ENCODE data around the gene CLEC16A.
"Not testable (repeated sequence)": the region's sequence is repeated elsewhere in the genome, so short reads cannot be mapped to it uniquely, and the experiment has no call there.

The CLEC16A gene

DNA sequence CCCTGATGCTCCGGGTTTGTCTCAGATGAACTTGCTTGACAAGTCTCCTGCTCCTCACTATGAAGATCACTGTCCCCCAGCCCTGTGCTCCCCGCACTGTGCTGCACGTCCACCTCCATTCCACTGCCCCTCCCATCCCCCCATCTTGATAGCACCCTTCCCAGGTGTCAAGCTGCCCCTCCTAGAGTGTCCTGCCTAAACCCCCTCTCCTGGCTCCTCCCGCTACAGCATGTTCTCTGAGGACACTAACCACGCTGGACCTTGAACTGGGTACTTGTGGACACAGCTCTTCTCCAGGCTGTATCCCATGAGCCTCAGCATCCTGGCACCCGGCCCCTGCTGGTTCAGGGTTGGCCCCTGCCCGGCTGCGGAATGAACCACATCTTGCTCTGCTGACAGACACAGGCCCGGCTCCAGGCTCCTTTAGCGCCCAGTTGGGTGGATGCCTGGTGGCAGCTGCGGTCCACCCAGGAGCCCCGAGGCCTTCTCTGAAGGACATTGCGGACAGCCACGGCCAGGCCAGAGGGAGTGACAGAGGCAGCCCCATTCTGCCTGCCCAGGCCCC lies 20.6 kb upstream of the CLEC16A start:
- no peak for DNase-seq

DNA sequence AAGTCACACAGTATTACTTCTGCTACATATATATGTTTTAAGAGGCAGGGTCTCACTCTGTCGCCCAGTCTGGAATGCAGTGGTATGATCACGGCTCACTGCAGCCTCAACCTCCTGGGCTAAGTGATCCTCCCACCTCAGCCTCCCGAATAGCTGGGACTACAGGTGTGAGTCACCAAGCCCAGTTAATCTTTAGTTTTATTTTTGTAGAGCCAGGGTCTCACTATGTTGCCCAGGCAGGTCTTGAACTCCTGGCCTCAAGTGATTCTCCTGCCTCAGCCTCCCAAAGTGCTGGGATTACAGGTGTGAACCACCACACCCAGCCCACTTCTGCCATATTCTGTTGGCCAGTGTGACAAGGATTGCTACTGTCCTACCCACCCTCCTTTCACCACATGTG lies 19.1 kb upstream of the CLEC16A start:
- not testable (repeated sequence) for DNase-seq

- no peak for DNase-seq
Observed at GRCh38 chr16:10926094-10926493, 18.3 kb upstream of the CLEC16A start.

DNA sequence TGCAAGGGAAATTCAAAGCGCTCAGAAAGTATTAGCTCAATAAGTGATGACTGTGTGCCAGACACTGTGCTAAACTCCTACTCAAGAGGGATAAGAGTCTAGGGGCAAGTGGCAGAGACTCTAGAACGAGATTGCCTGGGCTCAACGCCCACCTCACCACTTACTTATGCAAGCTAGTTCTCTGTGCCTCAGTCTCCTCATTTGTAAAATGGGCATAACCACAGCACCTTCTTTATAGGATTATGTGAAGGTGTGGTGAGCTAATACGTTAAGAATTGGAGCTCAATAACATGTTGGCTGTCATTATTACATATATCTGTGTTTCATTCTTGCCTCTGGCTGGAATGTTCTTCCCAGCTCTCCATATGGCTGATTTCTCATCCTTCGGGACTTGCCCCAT lies 17.5 kb upstream of the CLEC16A start:
- no peak for DNase-seq

- DNase-seq: no peak
Observed at GRCh38 chr16:10927497-10928112, 16.8 kb upstream of the CLEC16A start.

DNA sequence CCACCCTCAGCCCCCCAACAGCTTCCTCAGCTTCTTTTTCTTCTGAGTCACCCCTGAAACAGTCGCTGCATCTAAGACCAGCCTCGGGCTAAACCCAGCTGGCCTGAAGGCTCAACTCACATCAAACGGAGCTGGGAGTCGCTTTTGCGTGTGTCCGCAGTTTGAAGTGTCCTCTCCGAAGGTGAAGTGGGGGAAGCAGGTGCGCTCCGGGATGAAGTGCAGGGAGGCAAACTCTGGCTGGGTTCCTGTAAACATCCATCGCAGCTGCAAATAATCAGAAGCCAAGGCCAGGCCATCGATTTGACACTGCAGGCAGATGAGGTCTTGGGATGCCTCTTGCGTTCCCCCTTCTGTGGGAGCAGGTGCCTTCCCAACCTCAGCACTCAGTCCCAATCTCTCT lies 15.3 kb upstream of the CLEC16A start:
- DNase-seq: not testable (repeated sequence)

GRCh38 chr16:10929853-10930754 lies 14.3 kb upstream of the CLEC16A start:
- no peak for DNase-seq

GRCh38 chr16:10930755-10931093 lies 13.6 kb upstream of the CLEC16A start:
- no peak for DNase-seq

DNA sequence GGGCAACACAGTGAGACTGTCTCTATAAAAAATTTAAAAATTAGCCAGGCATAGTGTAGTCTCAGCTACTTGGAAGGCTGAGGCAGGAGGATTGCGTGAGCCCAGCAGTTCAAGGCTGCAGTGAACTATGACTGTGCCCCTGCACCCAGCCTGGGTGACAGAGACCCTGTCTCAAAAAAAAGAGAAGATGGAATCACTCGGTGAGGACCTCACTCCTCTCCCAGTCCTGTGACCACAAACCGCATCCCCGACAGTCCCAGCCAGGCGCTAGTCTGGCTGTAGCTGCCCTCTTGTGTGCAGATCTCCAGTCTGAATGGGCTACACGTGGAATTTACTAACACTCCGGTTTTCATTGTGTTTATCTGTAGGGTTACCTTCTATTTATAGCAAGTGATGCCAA lies 13.2 kb upstream of the CLEC16A start:
- no peak for DNase-seq

DNA sequence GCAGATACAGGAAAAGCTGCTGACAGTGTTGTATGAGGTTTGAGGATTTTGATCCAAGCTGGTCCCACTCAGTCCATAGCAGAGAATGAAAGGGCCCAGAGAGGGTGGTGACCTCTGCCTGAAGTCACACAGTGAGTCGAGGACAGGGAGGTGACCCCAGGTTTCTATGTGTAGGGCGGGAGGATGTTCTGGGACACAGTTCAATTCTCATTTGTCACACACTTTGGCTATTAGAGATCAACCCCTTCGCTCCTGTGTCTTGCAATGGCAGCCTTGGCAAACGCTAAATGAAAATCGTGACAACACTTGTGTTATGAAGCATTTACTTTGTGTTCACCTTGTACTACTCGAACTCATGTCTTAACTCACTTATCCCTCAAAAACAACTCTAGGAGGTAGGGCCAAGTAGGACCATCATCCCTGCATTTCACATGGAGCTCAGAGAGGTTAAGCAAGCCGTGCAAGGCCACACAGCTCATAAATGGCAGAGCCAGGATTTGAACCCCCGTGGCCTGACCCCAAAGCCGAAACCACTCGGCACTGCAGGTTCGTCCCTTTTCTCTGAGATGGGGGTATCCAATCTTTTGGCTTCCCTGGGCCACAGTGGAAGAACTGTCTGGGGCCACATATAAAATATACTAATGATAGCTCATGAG lies 12.3 kb upstream of the CLEC16A start:
- no peak for DNase-seq

- no peak for DNase-seq
Observed at GRCh38 chr16:10932959-10933710, 11.2 kb upstream of the CLEC16A start.

GRCh38 chr16:10933865-10934264 lies 10.5 kb upstream of the CLEC16A start:
- DNase-seq: no peak

DNA sequence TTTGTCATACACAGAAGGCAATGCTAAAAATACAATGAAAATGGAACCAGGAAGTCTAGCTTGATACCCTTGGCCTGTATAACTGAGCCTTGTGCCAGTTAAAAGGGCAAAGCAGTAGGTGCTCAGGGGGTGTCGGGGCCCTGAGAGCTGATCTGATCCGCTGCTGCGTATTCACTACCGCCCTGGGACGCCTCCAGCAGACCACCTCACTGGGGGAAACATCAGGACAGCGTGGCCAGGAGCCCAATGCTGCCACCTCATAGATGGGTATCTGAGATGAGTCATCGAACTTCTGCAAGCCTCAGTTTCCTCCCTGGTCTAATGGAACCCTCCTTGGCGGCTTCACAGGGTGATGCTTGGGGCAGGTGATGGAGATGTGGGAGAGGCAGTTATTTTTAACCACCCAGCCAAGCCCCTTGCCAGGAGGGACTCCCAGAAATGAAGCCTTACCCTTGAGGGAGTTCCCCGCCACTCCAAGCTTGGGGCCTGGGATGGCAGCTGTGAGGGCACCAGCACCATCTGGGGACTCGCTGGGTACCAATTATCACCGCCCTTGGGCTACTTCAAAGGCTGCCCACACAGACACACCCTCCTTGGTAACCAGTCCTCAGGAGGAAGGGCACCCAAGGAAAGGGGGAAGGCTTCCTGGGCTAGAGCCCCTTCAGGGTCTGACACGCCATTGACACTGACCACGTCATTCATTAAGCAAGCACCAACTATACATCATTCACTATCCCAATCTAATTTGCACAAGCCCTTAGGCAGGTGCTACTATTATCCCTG lies 9.8 kb upstream of the CLEC16A start:
- DNase-seq: no peak

DNA sequence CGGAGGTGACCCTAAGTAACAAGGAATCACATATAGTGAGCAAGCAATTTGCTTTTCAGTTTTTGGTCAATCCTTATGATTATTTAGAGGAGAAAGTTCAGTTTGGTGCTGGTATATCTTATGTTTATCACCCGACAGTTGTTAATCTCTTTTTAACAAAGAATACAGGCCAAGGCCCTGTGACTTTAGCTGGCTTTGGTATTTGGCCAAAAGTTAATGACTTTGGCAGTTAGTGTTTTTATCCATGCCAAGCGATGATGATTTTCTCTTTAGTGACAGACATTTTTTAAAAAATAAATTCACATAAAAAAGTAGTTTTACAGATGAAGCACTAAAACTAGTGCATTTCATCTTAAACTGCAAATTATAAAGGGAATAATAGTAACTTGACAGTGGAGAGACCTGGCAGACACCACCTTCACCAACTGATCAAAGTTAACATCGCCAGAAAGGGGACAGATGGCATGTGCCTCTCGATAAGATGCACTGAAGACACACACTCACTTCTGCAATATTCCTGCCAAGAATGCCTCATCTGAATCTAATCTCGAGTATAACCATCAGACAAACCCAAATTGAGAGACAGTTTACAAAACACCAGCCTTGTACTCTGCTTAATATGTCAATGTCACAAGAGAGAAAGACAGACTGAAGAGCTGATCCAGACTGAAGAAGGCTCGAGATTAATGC lies 9.0 kb upstream of the CLEC16A start:
- DNase-seq: no peak

DNA sequence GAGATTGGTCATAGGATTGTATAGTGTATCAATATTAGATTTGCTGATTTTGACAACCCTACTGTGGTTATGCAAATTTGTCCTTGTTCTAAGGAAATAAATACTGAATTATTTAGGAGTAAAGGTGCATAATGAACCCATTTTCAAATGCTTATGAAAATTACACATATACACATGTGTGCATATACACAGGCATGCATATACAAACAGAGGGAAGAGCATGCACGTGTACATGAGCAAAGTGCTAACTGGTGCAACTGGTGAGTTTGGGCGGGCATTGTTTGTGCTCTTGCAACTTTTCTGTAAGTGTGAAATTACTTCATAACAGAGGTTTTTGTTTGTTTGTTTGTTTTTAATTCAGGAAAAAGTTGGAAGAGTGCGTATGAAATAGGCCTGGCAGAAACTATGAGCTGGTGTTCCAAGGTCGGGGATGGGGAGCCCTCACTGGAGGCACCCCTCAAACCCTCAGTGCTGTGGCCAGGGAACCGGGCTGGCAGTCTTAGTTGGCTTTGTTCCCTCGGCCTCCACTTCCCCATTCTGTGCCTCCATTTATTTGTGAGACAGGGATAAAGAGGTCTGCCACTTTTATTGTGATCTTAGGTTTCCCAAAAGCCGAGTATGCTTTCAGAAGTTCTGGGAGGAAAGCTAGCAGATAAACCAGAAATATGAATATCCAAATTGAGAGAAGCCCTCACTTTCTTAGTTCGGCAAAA lies 7.9 kb upstream of the CLEC16A start:
- no peak for DNase-seq

DNA sequence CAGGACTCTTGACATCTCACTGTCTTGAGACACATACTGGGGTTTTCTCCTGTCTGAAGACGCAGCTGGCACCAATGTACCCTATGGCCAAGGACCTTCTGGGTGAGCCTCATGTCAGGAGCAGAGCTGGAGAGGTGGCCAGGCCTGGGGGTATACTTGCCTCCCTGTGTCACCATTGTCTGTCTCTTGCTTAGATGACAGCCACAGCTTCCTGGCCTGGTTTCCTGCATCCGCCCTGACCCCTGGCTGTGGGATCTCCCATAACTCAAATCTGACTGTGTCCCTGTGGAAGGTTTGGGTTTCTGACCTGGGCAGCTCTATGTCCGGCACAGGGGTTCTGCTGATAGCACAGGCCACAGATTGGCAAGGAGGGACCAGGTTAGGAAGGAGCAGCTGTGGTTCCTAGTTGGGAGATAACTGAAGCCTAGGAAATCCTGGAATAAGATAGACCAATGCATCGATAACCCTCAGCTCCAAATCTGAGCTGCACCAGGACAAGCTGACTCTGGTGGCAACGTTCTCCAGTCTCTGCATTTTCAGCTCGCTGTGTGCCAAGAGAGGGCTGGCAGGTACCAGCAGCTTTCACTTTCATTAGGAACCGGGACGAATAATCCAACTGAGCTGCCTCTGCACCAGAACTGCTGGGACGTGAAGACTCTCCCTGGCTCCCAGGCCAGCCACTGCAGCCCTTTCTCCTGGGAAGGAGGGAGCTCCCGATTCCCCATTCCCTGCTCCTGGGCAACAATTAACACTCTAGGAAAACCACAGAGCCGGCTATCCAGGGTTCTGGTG lies 7.1 kb upstream of the CLEC16A start:
- DNase-seq: peak; percentile 18

GRCh38 chr16:10938321-10938720 lies 6.0 kb upstream of the CLEC16A start:
- DNase-seq: peak; percentile 13

GRCh38 chr16:10938796-10939648 lies 5.3 kb upstream of the CLEC16A start:
- no peak for DNase-seq

- DNase-seq: no peak
Observed at GRCh38 chr16:10939649-10940234, 4.6 kb upstream of the CLEC16A start.
